NOMO-1 (cell line): ENCODE results near the gene SOCS2.
"Not testable (repeated sequence)": the region's sequence is repeated elsewhere in the genome, so short reads cannot be mapped to it uniquely, and the experiment has no call there.

Experiments
- DNase-seq, 2 experiments: peaks; one replicate each; lab custom pipeline; 2025; ENCODE audit not compliant: unreplicated experiment in 2 of 2; lab: John Stamatoyannopoulos, UW

The SOCS2 gene

GRCh38 chr12:93592641-93593406 is 20.3 kb downstream of the SOCS2 start:
- DNase-seq = peak in 1 of 2 experiments; percentile 34

GRCh38 chr12:93593843-93594242 is 21.4 kb downstream of the SOCS2 start:
- DNase-seq = peak in 1 of 2 experiments; percentile 43

- DNase-seq = no peak
These were observed 22.4 kb downstream of the SOCS2 start for GRCh38 chr12:93594766-93595311.

GRCh38 chr12:93595351-93595750 is 22.9 kb downstream of the SOCS2 start:
- DNase-seq = peak in 1 of 2 experiments; percentile 37

- no peak for DNase-seq
These were observed 25.1 kb downstream of the SOCS2 start for GRCh38 chr12:93597608-93598007.

- DNase-seq = no peak
These were observed 26.7 kb downstream of the SOCS2 start for GRCh38 chr12:93599192-93599591.

- DNase-seq = no peak
These were observed 29.1 kb downstream of the SOCS2 start for GRCh38 chr12:93601591-93601990.

GRCh38 chr12:93602897-93603668 is 30.6 kb downstream of the SOCS2 start:
- no peak for DNase-seq

GRCh38 chr12:93603762-93604161 is 31.3 kb downstream of the SOCS2 start:
- DNase-seq = peak; percentile 38 to 62

GRCh38 chr12:93608313-93608712 is 35.8 kb downstream of the SOCS2 start:
- DNase-seq = no peak

GRCh38 chr12:93609281-93610192 is 37.1 kb downstream of the SOCS2 start:
- no peak for DNase-seq

- no peak for DNase-seq
These were observed 40.3 kb downstream of the SOCS2 start for GRCh38 chr12:93612776-93613175.

GRCh38 chr12:93614917-93615596 is 42.6 kb downstream of the SOCS2 start:
- no peak for DNase-seq

- DNase-seq = no peak
These were observed 44.2 kb downstream of the SOCS2 start for GRCh38 chr12:93616584-93617101.

GRCh38 chr12:93618891-93619410 is 46.5 kb downstream of the SOCS2 start:
- DNase-seq = no peak

- DNase-seq = no peak
These were observed 49.5 kb downstream of the SOCS2 start for GRCh38 chr12:93621986-93622385.

GRCh38 chr12:93622485-93622884 is 50.0 kb downstream of the SOCS2 start:
- no peak for DNase-seq

- DNase-seq = no peak
These were observed 52.3 kb downstream of the SOCS2 start for GRCh38 chr12:93624595-93625294.

- not testable (repeated sequence) for DNase-seq
These were observed 52.8 kb downstream of the SOCS2 start for GRCh38 chr12:93625295-93625645.
